Measurements from ENCODE around the gene MRGPRX3. TPM values are rescaled to one million over a fixed set of nuclear protein-coding genes. Genes with fewer than 3 reads are reported as not detected.

MRGPRX3 gene
- total and polyA plus RNA-seq, 2 of the 8 experiments (the other 6 are each of a cell fraction or from before 2014, with no cell fraction given): not detected

DNA sequence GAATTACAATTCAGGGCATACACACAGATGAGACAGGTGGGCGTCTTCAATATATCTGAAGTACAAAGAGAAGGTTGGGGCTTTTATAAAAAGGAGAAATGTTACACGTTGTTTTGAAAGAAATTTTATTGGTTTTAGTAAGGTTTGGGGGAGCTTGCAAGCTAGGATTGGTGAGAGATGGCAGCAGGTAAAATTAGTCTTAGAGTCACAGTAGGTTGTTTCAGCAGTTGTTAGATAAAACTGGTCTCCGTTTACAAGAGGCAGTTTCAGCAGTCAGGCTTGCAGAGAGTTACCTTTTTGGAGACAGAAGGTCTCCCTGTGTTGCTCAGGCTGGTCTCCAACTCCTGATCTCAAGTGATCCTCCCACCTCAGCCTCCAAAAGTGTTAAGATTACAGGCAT is 24.1 kb upstream of the MRGPRX3 start:
- Histone ChIP-seq H4K8ac (ENCODE audit: extremely low read depth, insufficient read depth, low read length) (no peak overlapping the region), H3K4me1 (replicated peaks in 1 of 4; ENCODE audit: control insufficient read depth in 3 of 4, insufficient read depth in 4 of 4, low read length in 3 of 4) (0 out of 7 replicates have a peak, but pooled peaks cover 0 to 2% (median 0%) of the 10 kb centered on the region in 4 experiments), H2BK120ac (replicated peaks; ENCODE audit: low read depth, low read length) (no peak overlapping the region), H2BK12ac (ENCODE audit: low read depth, low read length) (no peak overlapping the region), H3K14ac (ENCODE audit: insufficient read length) (no peak overlapping the region), H3K23me2 (ENCODE audit: low read depth, low read length) (no peaks in the 10 kb centered on the region), H3K4me2 (ENCODE audit: insufficient read depth in 1 of 2, low read depth in 2 of 2, low read length in 2 of 2) (no peak overlapping the region), H3K9ac (replicated peaks in 1 of 4; ENCODE audit: extremely low read depth in 1 of 4, low read depth in 3 of 4, low read length in 3 of 4) (no peak overlapping the region), H3K23ac (ENCODE audit: insufficient read length) (no peak overlapping the region), H2BK15ac (ENCODE audit: low read length) (no peak overlapping the region), H2BK5ac (ENCODE audit: low read depth, low read length) (no peak overlapping the region), H2AK5ac (ENCODE audit: low read depth, low read length) (no peak overlapping the region), H3K27me3 (replicated peaks in 1 of 4; ENCODE audit: control insufficient read depth in 3 of 4, extremely low read depth in 1 of 4, insufficient read depth in 3 of 4, low read length in 3 of 4) (peaks cover 0 to 3% (median 1%) of the 10 kb centered on the region in 4 experiments; a peak in 3 of 7 replicates), H3K36me3 (ENCODE audit: control insufficient read depth in 2 of 4, insufficient read depth in 4 of 4, low read length in 3 of 4) (peaks cover 0 to 7% (median 2%) of the 10 kb centered on the region in 4 experiments; a peak in 3 of 8 replicates), H2BK20ac (ENCODE audit: low read length) (no peak overlapping the region), H3K27ac (ENCODE audit: low read depth, low read length) (no peak overlapping the region), H3K56ac (replicated peaks; ENCODE audit: insufficient read length, low read depth, low read length) (no peak overlapping the region), H2AFZ (ENCODE audit: low read length) (no peak overlapping the region), H3K79me1 (ENCODE audit: low read depth, low read length) (peaks cover 2% of the 10 kb centered on the region; the same call in 1 of the 2 replicates), H3K4ac (replicated peaks; ENCODE audit: insufficient read length, low read depth, low read length) (no peak overlapping the region), H3K18ac (ENCODE audit: extremely low read depth, low read length) (no peak overlapping the region), H3K4me3 (ENCODE audit: extremely low read depth in 1 of 4, insufficient read depth in 2 of 4, low read depth in 3 of 4, low read length in 4 of 4) (no peak overlapping the region), H4K5ac (ENCODE audit: insufficient read length, low read depth, low read length) (no peak overlapping the region), H4K91ac (replicated peaks; ENCODE audit: insufficient read length, low read length) (no peak overlapping the region), H3K9me3 (ENCODE audit: insufficient read depth in 2 of 2, low read depth in 1 of 2, low read length in 1 of 2) (no peaks in the 10 kb centered on the region), H4K20me1 (replicated peaks in 1 of 2; ENCODE audit: control insufficient read depth in 1 of 2, insufficient read depth in 2 of 2, low read length in 2 of 2) (peaks cover 0 to 3% of the 10 kb centered on the region in 2 experiments), H3K79me2 (ENCODE audit: control insufficient read depth in 1 of 2, insufficient read depth in 2 of 2, low read length in 2 of 2) (peaks cover 6 to 25% of the 10 kb centered on the region in 2 experiments)
- ChIA-PET CTCF (ENCODE audit: partially characterized antibody) (no interaction called here), POLR2A (ENCODE audit: partially characterized antibody) (no interaction called here)
- DNase-seq (ENCODE audit: low read depth in 1 of 2, low spot score in 2 of 2) (no peak), FAIRE-seq (no peak)
- 81 to 100% methylated on average over 1 to 3 of the region's 3 CpGs for WGBS, 2 experiments (ENCODE audit: extremely low coverage in 1 of 2, insufficient coverage in 1 of 2, insufficient read length in 1 of 2, insufficient replicate concordance in 2 of 2, low coverage in 1 of 2, low lambda C conversion rate in 2 of 2, missing lambda C conversion rate in 1 of 2)
- no peak for TF ChIP-seq SIN3A (conservative IDR thresholded peaks at IDR 0.05 in 1 of 2, IDR thresholded peaks at IDR 0.05 in 1 of 2; ENCODE audit: low read depth in 1 of 2, low read length in 2 of 2)
- no peak for TF ChIP-seq TAF7 (optimal IDR thresholded peaks at IDR 0.05; ENCODE audit: borderline replicate concordance, low read depth, low read length)
- TF ChIP-seq NANOG (IDR thresholded peaks at IDR 0.05; ENCODE audit: insufficient read depth, low read depth, low read length, poor library complexity, severe bottlenecking): no peak
- TF ChIP-seq CHD1 (IDR thresholded peaks at IDR 0.05; ENCODE audit: low read depth, low read length): no peak
- no peak for TF ChIP-seq RNF2 (IDR thresholded peaks at IDR 0.05; ENCODE audit: borderline replicate concordance, low read depth, low read length, missing control alignments, poor library complexity, severe bottlenecking)
- no peak for TF ChIP-seq ZNF274 (IDR thresholded peaks at IDR 0.05; ENCODE audit: borderline replicate concordance, extremely low read depth, low read length)
- TF ChIP-seq CEBPB (IDR thresholded peaks at IDR 0.05; ENCODE audit: low read depth, low read length): no peak
- TF ChIP-seq TCF12 (IDR thresholded peaks at IDR 0.05; ENCODE audit: low read depth, low read length): no peak
- TF ChIP-seq RXRA (IDR thresholded peaks at IDR 0.05; ENCODE audit: insufficient read depth, low read depth, low read length): no peak
- TF ChIP-seq NRF1 (IDR thresholded peaks at IDR 0.05; ENCODE audit: low read depth, low read length): no peak
